Measurements from ENCODE around the gene DMD. TPM values are rescaled to one million over a fixed set of nuclear protein-coding genes. Genes with fewer than 3 reads are reported as not detected.
"Not testable (repeated sequence)": the region's sequence is repeated elsewhere in the genome, so short reads cannot be mapped to it uniquely, and the experiment has no call there.

DMD gene
- total RNA-seq, 1 donor from 2014 or later, result 3.8 TPM

DNA sequence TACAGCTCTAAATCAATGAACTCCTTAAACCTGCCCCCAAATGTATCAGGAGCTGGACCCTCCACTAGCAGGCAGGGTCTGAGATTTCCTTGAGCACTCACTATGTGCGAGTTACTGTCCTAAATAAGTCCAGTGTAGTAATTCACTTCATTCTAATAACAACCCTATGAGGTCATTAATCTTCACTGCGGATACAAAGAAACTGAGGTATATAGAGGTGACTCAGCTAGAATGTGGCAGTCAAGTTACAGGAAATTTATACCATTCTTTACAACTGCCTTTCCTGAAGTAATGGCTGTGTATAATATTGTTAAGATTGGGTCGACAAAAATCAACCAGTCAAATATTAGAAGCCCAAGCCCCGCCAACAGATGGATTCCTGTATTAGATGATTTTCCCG is 1665.6 kb downstream of the DMD start:
- peak in 1 of 2 donors; percentile 61 for DNase-seq (ENCODE audit: low read depth in 2 of 2)

- DNase-seq (ENCODE audit: low read depth in 2 of 2), result no peak
These were observed 1666.2 kb downstream of the DMD start for GRCh38 chrX:31545191-31545590.

DNA sequence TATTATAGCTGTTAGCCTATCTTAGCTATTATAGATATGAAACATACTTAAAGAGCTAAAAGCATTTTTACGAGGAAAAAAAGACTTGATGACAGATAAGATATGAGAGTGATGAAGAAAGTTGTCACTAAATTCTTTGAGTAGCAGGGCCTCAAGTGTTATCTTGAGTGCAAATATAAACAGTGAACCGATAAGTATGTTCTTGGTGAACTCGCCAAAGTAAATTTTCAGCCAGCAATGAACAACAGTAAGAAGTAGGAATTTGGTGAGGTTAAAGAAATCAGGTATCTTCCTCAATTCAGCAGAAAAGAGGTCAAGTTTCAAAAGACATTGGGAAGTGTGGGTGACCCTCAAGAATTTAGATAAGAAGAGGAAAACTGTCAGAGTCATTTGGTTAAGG is 1667.7 kb downstream of the DMD start:
- no peak for DNase-seq (ENCODE audit: low read depth in 2 of 2)

- no peak for DNase-seq (ENCODE audit: low read depth in 2 of 2)
These were observed 1668.8 kb downstream of the DMD start for GRCh38 chrX:31542566-31542965.

GRCh38 chrX:31540313-31540712 is 1671.0 kb downstream of the DMD start:
- DNase-seq (ENCODE audit: low read depth in 2 of 2), result no peak

DNA sequence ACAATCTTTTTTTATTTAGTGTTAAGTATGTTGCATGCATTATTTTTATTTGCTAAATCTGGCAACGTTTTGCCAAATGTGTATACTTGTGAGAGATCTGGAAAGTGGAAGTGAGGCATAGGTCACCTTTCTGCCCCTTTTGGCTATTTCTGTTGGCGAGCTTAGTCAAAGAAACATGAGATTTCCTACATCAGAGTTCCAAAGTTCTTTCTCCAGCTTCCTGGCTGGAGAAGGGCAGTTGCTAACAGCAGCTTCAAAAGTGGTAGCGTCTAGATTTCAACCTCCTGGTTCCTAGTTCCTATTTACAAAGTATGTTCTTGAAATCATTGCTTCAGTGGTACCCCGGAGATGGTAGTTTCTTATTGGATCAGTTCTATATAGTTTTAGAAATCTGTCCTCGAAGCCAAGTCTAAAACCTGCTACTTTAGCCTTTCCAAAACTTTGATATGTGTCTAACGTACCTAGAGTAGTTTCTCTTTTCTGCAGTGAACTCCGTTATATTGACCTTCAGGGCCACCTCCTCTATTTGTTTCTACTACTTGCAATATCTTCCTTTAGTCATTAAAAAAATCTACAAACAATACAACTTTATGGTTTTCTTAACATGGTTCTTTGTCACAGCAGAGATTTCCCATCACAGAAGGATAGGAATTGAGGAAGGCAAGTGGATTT is 1683.8 kb downstream of the DMD start:
- DNase-seq (ENCODE audit: low read depth in 2 of 2), result peak in 1 of 2 donors; percentile 57

DNA sequence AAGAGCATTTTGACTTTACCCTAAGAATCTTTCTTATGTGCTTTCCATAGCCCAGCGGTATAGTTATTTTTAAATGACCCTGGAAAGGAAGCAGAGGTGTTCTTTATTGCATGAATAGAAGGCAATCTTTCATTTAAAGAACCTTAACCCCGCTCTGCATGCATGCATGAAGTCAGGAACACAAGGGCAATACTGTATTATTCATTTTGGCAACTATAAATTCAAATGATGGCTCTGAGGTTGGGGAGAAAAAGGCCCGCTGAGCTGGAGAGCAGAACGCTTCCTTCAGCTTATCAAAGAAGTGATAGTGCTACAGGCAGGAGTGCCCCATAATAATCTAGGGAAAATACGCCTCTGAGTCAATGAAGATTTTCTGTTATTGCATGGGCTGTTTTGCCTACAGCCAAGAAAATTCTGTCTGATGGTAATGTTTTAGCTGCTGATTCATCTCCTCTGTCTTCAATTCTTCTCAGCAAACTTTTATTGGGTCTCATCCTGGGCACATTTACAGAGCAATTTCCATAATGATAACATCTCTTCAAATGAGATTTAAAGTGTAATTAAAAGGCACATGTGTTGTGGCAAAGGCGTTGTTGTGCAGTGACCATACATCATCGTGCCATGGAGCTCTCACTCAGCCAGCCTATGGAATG is 1687.3 kb downstream of the DMD start:
- no peak for DNase-seq (ENCODE audit: low read depth in 2 of 2)

DNA sequence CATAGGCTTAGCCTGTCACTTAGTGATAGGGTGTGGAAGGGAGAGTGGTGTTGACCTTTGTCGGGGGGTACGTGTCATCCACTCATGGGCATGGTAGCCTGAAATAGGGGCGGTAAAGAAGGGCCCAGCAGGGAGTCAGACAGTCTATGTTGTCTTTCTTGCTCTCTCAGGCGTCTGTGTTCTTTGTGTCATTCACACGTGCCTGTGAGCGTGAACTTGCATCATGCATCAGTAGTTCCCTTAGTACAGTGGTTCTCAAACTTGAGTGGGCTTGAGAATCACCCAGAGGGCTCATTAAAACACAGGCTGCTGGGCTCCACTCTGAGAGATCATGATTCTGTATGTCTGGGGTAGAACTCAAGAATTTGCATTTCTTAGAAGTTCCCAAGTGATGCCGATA is 1688.6 kb downstream of the DMD start:
- DNase-seq (ENCODE audit: low read depth in 2 of 2), result no peak

DNA sequence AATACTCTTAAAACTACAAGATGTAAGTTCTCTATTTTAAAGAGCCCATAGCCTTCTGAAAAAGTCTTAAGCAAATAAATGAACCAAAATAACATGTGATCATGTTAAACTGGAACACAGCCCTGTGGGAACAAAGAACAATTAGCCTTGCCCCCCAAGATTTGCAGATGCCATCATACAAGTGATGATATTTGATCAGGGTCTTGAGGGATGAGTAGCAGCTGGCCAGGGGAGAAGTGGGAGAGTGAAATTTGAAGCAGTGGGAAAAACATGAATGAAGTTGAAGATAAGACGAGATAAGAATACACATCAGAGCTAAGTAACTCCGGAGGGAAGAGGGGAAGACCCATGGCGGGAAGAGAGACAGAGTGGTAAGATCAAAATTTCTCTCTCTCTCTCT is 1689.4 kb downstream of the DMD start:
- no peak for DNase-seq (ENCODE audit: low read depth in 2 of 2)

- no peak for DNase-seq (ENCODE audit: low read depth in 2 of 2)
These were observed 1694.8 kb downstream of the DMD start for GRCh38 chrX:31516527-31516926.

- peak in 1 of 2 donors; percentile 16 for DNase-seq (ENCODE audit: low read depth in 2 of 2)
These were observed 1703.0 kb downstream of the DMD start for GRCh38 chrX:31508338-31508737.

- no peak for DNase-seq (ENCODE audit: low read depth in 2 of 2)
These were observed 1704.4 kb downstream of the DMD start for GRCh38 chrX:31506928-31507327.

GRCh38 chrX:31506360-31506759 is 1705.0 kb downstream of the DMD start:
- DNase-seq (ENCODE audit: low read depth in 2 of 2), result no peak

DNA sequence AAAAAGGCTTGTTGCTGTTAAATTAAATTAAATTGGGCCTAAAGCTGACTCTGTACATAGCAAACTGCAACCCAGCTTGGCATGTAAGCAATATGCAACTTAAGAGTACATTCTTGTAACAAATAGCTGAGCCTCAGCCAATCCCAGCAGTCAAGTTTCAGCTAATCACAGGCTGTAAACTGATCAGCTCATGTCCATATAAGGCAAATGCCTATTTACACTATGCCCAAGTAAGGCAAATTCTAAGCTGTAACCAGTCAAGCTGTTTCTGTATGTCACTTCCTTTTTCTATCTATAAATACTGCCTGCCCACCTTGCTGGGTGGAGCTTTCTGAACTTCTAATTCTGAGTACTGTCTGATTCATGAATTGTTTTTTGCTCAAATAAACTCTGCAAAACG is 1710.4 kb downstream of the DMD start:
- DNase-seq (ENCODE audit: low read depth in 2 of 2), result peak in 1 of 2 donors; percentile 36

DNA sequence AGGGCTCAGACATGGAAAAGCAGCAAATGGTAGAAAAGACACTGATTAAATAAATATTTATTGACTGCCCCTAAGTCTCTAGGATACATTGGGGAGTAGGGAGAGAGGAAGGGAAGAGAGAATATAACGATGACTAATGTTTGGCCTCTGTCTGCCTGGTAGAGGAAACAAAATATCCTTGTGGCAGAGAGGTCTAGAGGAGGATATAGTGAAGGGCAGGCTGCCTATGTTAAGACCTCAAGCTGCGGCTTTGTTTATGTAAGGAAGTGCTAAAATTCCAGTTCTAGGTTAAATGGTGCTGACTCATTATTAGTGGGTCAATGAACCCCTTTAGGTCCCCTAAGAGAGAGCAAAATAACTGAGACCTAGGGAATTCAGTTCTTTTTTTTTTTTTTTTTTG is 1712.2 kb downstream of the DMD start:
- DNase-seq (ENCODE audit: low read depth in 2 of 2), result peak; percentile 1 to 82

- DNase-seq (ENCODE audit: low read depth in 2 of 2), result peak in 1 of 2 donors; percentile 34
These were observed 1714.3 kb downstream of the DMD start for GRCh38 chrX:31497086-31497485.

DNA sequence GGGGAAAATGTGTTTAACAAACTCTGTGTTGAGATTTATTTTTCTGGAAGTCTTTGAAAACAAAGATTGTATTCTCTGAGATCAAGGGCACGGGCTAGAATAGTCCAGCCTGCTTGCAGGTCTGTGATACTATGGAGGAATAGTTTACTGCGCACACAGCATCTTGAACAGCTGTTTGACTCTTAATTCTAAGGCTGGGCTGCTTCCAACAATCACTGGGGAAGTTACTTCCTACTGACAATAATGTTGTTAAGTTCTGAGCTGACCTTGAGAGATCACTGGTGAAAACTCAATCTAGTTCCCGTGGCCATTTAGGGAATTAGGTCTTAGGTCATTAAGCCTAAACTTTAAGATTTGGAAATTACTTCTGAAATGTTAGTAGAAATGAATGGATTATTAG is 1723.4 kb downstream of the DMD start:
- peak in 1 of 2 donors; percentile 8 for DNase-seq (ENCODE audit: low read depth in 2 of 2)

GRCh38 chrX:31483336-31483735 is 1728.0 kb downstream of the DMD start:
- DNase-seq (ENCODE audit: low read depth in 2 of 2), result peak in 1 of 2 donors; percentile 83

GRCh38 chrX:31480696-31481095 is 1730.7 kb downstream of the DMD start:
- DNase-seq (ENCODE audit: low read depth in 2 of 2), result no peak

GRCh38 chrX:31471229-31471628 is 1740.1 kb downstream of the DMD start:
- no peak for DNase-seq (ENCODE audit: low read depth in 2 of 2)

DNA sequence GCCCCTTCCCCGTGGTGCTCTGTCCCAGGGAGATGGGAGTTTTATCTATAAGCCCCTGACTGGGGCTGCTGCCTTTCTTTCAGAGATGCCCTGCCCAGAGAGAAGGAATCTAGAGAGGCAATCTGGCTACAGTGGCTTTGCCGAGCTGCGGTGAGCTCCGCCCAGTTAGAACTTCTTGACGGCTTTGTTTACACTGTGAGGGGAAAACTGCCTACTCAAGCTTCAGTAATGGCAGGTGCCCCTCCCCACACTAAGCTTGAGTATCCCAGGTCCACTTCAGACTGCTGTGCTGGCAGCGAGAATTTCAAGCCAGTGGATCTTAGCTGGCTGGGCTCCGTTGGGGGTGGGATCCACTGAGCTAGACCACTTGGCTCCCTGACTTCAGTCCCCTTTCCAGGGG is 1740.6 kb downstream of the DMD start:
- not testable (repeated sequence) for DNase-seq (ENCODE audit: low read depth in 2 of 2)

DNA sequence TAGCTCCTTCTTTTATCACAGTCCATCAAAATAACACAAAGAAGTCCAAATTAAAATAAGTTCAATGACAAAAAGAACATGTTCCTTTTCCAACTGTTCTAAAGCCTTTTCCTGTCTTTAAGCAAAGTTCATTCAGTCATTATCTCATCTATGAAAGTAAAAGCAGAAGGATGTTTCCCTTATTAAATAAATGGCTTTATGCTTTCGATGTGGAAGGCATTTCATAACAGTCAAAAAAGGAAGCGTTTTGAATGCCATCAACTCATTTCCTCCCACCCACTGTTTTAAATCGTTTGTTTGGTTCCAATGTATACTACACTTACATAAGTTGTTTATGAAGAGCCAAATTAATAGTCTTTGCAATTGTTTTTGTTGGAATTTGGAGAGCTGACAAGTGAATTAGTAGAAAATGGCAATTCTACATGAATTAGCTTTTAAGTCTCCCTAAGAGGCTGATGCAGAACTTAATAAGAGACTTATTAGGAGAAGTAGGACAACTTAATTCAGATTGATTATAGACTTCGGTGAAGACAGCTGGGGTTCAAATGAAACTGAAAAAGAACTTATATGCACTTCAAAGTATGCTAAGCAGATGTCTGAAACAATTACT is 1746.9 kb downstream of the DMD start:
- DNase-seq (ENCODE audit: low read depth in 2 of 2), result peak in 1 of 2 donors; percentile 9

- no peak for DNase-seq (ENCODE audit: low read depth in 2 of 2)
These were observed 1750.1 kb downstream of the DMD start for GRCh38 chrX:31461266-31461665.
